ENCODE measurements around the gene EIF3F. TPM values are rescaled to one million over a fixed set of nuclear protein-coding genes. Genes with fewer than 3 reads are reported as not detected.
A peak's percentile ranks its signal among the peaks of the same experiment; 100 is the strongest.

EIF3F gene, protein sequence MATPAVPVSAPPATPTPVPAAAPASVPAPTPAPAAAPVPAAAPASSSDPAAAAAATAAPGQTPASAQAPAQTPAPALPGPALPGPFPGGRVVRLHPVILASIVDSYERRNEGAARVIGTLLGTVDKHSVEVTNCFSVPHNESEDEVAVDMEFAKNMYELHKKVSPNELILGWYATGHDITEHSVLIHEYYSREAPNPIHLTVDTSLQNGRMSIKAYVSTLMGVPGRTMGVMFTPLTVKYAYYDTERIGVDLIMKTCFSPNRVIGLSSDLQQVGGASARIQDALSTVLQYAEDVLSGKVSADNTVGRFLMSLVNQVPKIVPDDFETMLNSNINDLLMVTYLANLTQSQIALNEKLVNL
- 257 and 355 TPM in 2 replicates for total RNA-seq (ENCODE audit: low replicate concordance)

DNA sequence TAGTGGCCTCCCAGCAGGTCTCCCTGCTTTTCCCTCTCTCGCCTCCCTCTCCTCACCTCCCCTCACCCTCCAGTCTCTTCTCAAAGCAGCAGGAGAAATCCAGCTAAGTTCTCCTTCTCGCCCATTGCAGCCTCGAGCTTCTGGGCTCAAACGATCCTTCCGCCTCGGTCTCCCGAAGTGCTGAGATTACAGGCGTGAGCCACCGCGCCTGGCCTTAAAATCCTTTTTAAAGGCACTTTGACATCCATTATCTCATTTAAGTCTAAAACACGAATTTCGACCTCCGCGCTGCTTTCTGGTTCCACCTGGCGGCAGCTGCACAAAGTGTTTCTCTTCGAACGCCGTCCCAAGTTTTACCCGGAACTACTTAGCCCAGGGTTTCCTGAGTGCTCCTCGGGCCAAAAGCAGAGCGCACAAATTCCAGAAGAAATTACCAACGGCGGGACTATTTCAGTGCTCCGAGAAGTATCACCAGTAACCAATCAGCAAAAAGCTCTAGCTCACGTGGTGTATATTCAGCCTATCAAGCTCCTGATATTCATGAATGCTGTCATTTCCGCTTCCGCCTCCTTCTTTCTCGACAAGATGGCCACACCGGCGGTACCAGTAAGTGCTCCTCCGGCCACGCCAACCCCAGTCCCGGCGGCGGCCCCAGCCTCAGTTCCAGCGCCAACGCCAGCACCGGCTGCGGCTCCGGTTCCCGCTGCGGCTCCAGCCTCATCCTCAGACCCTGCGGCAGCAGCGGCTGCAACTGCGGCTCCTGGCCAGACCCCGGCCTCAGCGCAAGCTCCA is at the start of gene EIF3F:
Gene EIF3F (plus strand): TSS at position 570 of the 792 bp plus-strand sequence. CDS start 16 bp downstream, at position 586.
- no peaks in the 10 kb centered on the region for H3K9me3 ChIP-seq (ENCODE audit: low read depth)
- H3K27ac Mint-ChIP-seq = peak within 1 kb of the TSS; percentile 96
- peak within 1 kb of the TSS; percentile 96 for H3K4me3 Mint-ChIP-seq
- H4K20me1 ChIP-seq (ENCODE audit: low read depth) = peaks cover 23% of the 10 kb centered on the region
- TF ChIP-seq, protein P1, sequence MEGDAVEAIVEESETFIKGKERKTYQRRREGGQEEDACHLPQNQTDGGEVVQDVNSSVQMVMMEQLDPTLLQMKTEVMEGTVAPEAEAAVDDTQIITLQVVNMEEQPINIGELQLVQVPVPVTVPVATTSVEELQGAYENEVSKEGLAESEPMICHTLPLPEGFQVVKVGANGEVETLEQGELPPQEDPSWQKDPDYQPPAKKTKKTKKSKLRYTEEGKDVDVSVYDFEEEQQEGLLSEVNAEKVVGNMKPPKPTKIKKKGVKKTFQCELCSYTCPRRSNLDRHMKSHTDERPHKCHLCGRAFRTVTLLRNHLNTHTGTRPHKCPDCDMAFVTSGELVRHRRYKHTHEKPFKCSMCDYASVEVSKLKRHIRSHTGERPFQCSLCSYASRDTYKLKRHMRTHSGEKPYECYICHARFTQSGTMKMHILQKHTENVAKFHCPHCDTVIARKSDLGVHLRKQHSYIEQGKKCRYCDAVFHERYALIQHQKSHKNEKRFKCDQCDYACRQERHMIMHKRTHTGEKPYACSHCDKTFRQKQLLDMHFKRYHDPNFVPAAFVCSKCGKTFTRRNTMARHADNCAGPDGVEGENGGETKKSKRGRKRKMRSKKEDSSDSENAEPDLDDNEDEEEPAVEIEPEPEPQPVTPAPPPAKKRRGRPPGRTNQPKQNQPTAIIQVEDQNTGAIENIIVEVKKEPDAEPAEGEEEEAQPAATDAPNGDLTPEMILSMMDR (IDR thresholded peaks at IDR 0.05) = peak; percentile 91
- TF ChIP-seq EZH2 (IDR thresholded peaks at IDR 0.05) = peak; percentile 4
- no peak for TF ChIP-seq EZH2phosphoT487 (IDR thresholded peaks at IDR 0.05)
- H3K79me2 ChIP-seq (ENCODE audit: low read depth) = peaks cover 40% of the 10 kb centered on the region
- peaks cover 11% of the 10 kb centered on the region for H3K4me1 ChIP-seq
- peaks cover 14% of the 10 kb centered on the region for H3K4me1 Mint-ChIP-seq
- H3K27me3 Mint-ChIP-seq (ENCODE audit: insufficient read depth, low read depth) = peaks cover 3% of the 10 kb centered on the region
- peak within 1 kb of the TSS; percentile 99 for H2AFZ ChIP-seq (replicated peaks)
- no peak within 1 kb of the TSS for H3K27ac ChIP-seq
- no peaks in the 10 kb centered on the region for H3F3A ChIP-seq (ENCODE audit: low read depth)
- peak within 1 kb of the TSS; percentile 97 for H3K4me3 ChIP-seq
- no peaks in the 10 kb centered on the region for H3K27me3 ChIP-seq
- H3K36me3 Mint-ChIP-seq = peaks cover 4% of the 10 kb centered on the region
- H3K4me2 ChIP-seq = peak within 1 kb of the TSS; percentile 100
- peak within 1 kb of the TSS; percentile 87 for H3K9ac ChIP-seq
- no peaks in the 10 kb centered on the region for H3K9me3 Mint-ChIP-seq
- no peaks in the 10 kb centered on the region for H3K36me3 ChIP-seq
- DNase-seq (ENCODE audit: low spot score) = peak; percentile 99

DNA sequence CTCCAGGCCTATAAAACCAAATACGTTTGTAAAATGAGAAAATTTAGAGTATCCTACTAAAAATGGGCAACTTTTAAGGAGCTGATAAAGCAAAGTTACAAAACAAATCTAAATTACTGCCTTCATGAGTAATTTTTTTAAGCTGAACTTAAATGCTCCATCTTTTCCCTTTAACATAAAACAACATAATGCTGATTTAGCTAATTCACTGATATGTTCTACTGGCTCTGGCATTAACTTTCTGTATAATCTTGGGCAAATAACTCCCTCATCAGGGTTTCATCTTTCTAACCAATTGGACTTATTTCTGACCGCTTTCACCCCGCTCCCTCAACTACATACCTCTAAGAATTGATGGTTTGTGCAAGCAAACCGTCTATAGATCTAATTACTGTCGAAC is 46.0 kb upstream of the EIF3F start:
- no peaks in the 10 kb centered on the region for H3K27me3 ChIP-seq
- H3K36me3 Mint-ChIP-seq = no peaks in the 10 kb centered on the region
- H3K9me3 ChIP-seq (ENCODE audit: low read depth) = no peaks in the 10 kb centered on the region
- H4K20me1 ChIP-seq (ENCODE audit: low read depth) = no peaks in the 10 kb centered on the region
- H3K9ac ChIP-seq = no peak overlapping the region
- TF ChIP-seq, protein P1 (IDR thresholded peaks at IDR 0.05) = no peak
- TF ChIP-seq EZH2 (IDR thresholded peaks at IDR 0.05) = no peak
- TF ChIP-seq EZH2phosphoT487 (IDR thresholded peaks at IDR 0.05) = no peak
- H3K9me3 Mint-ChIP-seq = peaks cover 14% of the 10 kb centered on the region
- no peaks in the 10 kb centered on the region for H3K4me1 Mint-ChIP-seq
- no peaks in the 10 kb centered on the region for H3K36me3 ChIP-seq
- no peaks in the 10 kb centered on the region for H3F3A ChIP-seq (ENCODE audit: low read depth)
- H3K79me2 ChIP-seq (ENCODE audit: low read depth) = no peaks in the 10 kb centered on the region
- H2AFZ ChIP-seq (replicated peaks) = no peak overlapping the region
- no peak overlapping the region for H3K4me3 Mint-ChIP-seq
- H3K4me1 ChIP-seq = no peaks in the 10 kb centered on the region
- H3K27ac Mint-ChIP-seq = no peak overlapping the region
- H3K4me3 ChIP-seq = no peak overlapping the region
- no peak overlapping the region for H3K27ac ChIP-seq
- no peak for DNase-seq (ENCODE audit: low spot score)
- no peak overlapping the region for H3K4me2 ChIP-seq
- H3K27me3 Mint-ChIP-seq (ENCODE audit: insufficient read depth, low read depth) = no peaks in the 10 kb centered on the region

DNA sequence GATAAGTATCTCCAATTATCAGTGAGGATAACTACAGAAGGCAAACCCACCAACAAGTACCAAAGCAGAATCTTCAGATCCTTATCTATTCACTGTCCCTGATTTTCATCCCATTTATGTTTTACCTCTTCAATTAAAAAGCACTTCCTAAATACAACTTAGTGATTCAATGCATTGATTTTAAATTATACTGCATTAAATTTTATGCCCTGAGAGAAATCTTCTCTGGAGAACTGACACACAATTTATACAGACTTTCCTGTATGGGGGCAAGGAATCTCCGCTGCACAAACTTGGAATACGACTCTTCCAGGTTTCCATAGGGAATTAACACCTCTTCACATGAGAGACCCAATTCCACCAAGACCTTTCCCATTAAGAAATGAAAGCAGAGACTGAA is 45.5 kb upstream of the EIF3F start, which contains the start of gene OR10A3:
Gene OR10A3 (minus strand): TSS at position 101 of the 400 bp plus-strand sequence. CDS start 2,188 bp downstream, outside the sequence.
- Histone ChIP-seq H4K20me1 (ENCODE audit: low read depth) (no peaks in the 10 kb centered on the region), H3K27ac (no peak within 1 kb of the TSS), H3K4me1 (no peaks in the 10 kb centered on the region), H3K27me3 (no peaks in the 10 kb centered on the region), H2AFZ (replicated peaks) (no peak within 1 kb of the TSS), H3F3A (ENCODE audit: low read depth) (no peaks in the 10 kb centered on the region), H3K9me3 (ENCODE audit: low read depth) (no peaks in the 10 kb centered on the region), H3K4me2 (no peak within 1 kb of the TSS), H3K79me2 (ENCODE audit: low read depth) (no peaks in the 10 kb centered on the region), H3K9ac (no peak within 1 kb of the TSS), H3K4me3 (no peak within 1 kb of the TSS), H3K36me3 (no peaks in the 10 kb centered on the region)
- TF ChIP-seq, protein P1 (IDR thresholded peaks at IDR 0.05) = no peak
- TF ChIP-seq EZH2 (IDR thresholded peaks at IDR 0.05) (no peak), EZH2phosphoT487 (IDR thresholded peaks at IDR 0.05) (no peak)
- no peaks in the 10 kb centered on the region for H3K4me1 Mint-ChIP-seq
- DNase-seq (ENCODE audit: low spot score) = no peak
- no peaks in the 10 kb centered on the region for H3K27me3 Mint-ChIP-seq (ENCODE audit: insufficient read depth, low read depth)
- no peaks in the 10 kb centered on the region for H3K36me3 Mint-ChIP-seq
- no peak within 1 kb of the TSS for H3K4me3 Mint-ChIP-seq
- no peak within 1 kb of the TSS for H3K27ac Mint-ChIP-seq
- peaks cover 14% of the 10 kb centered on the region for H3K9me3 Mint-ChIP-seq

All from neural progenitor cell (in vitro differentiated cells).